Gastroesophageal sphincter (tissue), 4 donors: Measurements from ENCODE around the gene CREBZF. TPM values are rescaled to one million over a fixed set of nuclear protein-coding genes. Genes with fewer than 3 reads are reported as not detected.
"Not testable (repeated sequence)": the region's sequence is repeated elsewhere in the genome, so short reads cannot be mapped to it uniquely, and the experiment has no call there.

ENCODE experiments used
- ATAC-seq: fragments of 150-250 bp; one replicate; pipeline ENCODE4 v1.9.1; 2016; ENCODE audit warnings: mild to moderate bottlenecking, moderate library complexity
- H3K27ac ChIP-seq, 4 donors: fragments of 200-600 bp; sonication (generic) in 3 of 4; 1 replicate in 3 of 4; 2 replicates in 1 of 4; pipeline ENCODE4 v1.5.1; 2016 to 2019
- H3K27me3 ChIP-seq: fragments of 200-600 bp; sonication (generic); one replicate; pipeline ENCODE4 v1.5.1; 2019
- H3K36me3 ChIP-seq, 2 donors: fragments of 200-600 bp; sonication (generic); one replicate each; pipeline ENCODE4 v1.5.1; 2019; ENCODE audit warnings: control low read depth in 1 of 2
- H3K4me1 ChIP-seq, 3 donors: fragments of 200-600 bp; sonication (generic); 1 replicate in 2 of 3; 2 replicates in 1 of 3; pipeline ENCODE4 v1.5.1; 2016 to 2019; ENCODE audit warnings: control low read depth in 2 of 3
- H3K4me3 ChIP-seq, 2 donors: fragments of 200-600 bp; sonication (generic); one replicate each; pipeline ENCODE4 v1.5.1; 2019; ENCODE audit warnings: mild to moderate bottlenecking in 1 of 2, moderate library complexity in 1 of 2
- H3K9me3 ChIP-seq, 3 donors: fragments of 200-600 bp; sonication (generic); one replicate each; pipeline ENCODE4 v1.5.1; 2017 to 2019; ENCODE audit warnings: control low read depth in 2 of 3
- CTCF ChIP-seq, 4 experiments: fragments of 200-600 bp in 2 of 4; fragments of 450-650 bp in 2 of 4; sonication (generic) in 1 of 4; IDR thresholded peaks; one replicate each; pipeline ENCODE4 v1.5.1; 2017 to 2019; ENCODE audit warnings: antibody characterized with exemption in 4 of 4, mild to moderate bottlenecking in 2 of 4, moderate library complexity in 2 of 4
- EP300 ChIP-seq: sonication (generic); formaldehyde crosslinking; IDR thresholded peaks from one replicate; pipeline ENCODE4 v1.6.1; 2017; ENCODE audit warnings: antibody characterized with exemption, mild to moderate bottlenecking
- POLR2A ChIP-seq, 2 donors: fragments of 450-650 bp; IDR thresholded peaks; one replicate each; pipeline ENCODE4 v1.6.1; 2017; ENCODE audit warnings: antibody characterized with exemption in 2 of 2, mild to moderate bottlenecking in 2 of 2, moderate library complexity in 1 of 2
- POLR2AphosphoS5 ChIP-seq: sonication (generic); formaldehyde crosslinking; IDR thresholded peaks from one replicate; pipeline ENCODE4 v1.6.1; 2017; ENCODE audit warnings: antibody characterized with exemption
- WGBS, 2 donors: methylation state at CpG; one replicate each; pipeline ENCODE4 v1.1.5; 2018; ENCODE audit warnings: low coverage in 1 of 2; 5-methylcytosine and 5-hydroxymethylcytosine counted together
- total RNA-seq, 4 donors: library from RNA; depleted of rRNA; stranded (reverse); fragments of >200 nt; gene quantifications; one replicate each; pipeline ENCODE4 v1.1.0, GENCODE V29; 2016

The CREBZF gene
- total RNA-seq, 4 donors from 2014 or later: 27.4 to 96.0 (median 46.0) TPM

DNA sequence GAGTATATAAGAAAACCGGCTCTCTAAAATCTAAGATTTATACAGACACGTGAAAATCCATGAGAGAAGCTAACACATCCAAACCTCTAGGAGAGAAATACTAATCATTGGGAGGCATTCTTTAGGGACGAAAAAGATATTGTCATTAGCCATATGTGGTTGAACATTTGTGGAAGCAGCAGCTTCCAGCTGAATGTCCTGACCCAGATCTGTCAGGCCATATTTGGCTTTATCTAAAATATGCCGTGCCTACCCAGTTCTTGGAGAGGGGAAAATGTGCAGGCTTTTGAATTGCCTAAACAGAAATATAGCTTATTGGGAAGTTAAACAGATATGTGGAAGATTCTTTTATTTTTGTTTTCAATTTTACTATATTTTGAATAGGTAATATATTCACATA lies 14.6 kb upstream of the CREBZF start:
- Histone ChIP-seq H3K4me3 (no peak overlapping the region), H3K27me3 (no peaks in the 10 kb centered on the region), H3K9me3 (no peaks in the 10 kb centered on the region), H3K36me3 (no peaks in the 10 kb centered on the region), H3K27ac (no peak overlapping the region), H3K4me1 (peaks cover 0 to 18% (median under 1%) of the 10 kb centered on the region in 3 donors)
- no peak for TF ChIP-seq POLR2A (IDR thresholded peaks at IDR 0.05)
- no peak for TF ChIP-seq CTCF (IDR thresholded peaks at IDR 0.05)
- no peak for TF ChIP-seq POLR2AphosphoS5
- no peak for TF ChIP-seq EP300
- ATAC-seq: no peak
- WGBS, 2 donors: 42 to 49% methylated on average over 4 of the region's 4 CpGs

DNA sequence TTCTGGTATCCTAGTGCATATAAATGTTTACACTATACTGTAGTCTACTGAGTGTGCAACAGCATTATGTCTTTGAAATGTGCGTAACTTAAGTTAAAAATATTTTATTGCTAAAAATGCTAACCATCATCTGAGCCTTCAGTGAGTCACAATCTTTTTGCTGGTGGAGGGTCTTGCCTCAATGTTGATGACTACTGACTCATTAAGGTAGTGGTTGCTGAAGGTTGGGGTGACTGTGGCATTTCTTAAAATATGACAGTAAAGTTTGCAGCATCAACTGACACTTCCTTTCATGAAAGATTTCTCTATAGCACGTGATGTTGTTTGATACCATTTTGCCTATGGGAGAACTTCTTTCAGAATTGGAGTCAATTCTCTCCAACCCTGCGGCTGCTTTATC lies 8.5 kb upstream of the CREBZF start:
- Histone ChIP-seq H3K4me3 (no peak overlapping the region), H3K4me1 (no peaks in the 10 kb centered on the region), H3K27me3 (no peaks in the 10 kb centered on the region), H3K36me3 (no peaks in the 10 kb centered on the region), H3K9me3 (no peaks in the 10 kb centered on the region), H3K27ac (no peak overlapping the region)
- TF ChIP-seq POLR2A (IDR thresholded peaks at IDR 0.05) (no peak), POLR2AphosphoS5 (no peak), EP300 (no peak), CTCF (IDR thresholded peaks at IDR 0.05) (no peak)
- no peak for ATAC-seq
- WGBS, 2 donors: 80 to 97% methylated on average over 3 of the region's 3 CpGs

DNA sequence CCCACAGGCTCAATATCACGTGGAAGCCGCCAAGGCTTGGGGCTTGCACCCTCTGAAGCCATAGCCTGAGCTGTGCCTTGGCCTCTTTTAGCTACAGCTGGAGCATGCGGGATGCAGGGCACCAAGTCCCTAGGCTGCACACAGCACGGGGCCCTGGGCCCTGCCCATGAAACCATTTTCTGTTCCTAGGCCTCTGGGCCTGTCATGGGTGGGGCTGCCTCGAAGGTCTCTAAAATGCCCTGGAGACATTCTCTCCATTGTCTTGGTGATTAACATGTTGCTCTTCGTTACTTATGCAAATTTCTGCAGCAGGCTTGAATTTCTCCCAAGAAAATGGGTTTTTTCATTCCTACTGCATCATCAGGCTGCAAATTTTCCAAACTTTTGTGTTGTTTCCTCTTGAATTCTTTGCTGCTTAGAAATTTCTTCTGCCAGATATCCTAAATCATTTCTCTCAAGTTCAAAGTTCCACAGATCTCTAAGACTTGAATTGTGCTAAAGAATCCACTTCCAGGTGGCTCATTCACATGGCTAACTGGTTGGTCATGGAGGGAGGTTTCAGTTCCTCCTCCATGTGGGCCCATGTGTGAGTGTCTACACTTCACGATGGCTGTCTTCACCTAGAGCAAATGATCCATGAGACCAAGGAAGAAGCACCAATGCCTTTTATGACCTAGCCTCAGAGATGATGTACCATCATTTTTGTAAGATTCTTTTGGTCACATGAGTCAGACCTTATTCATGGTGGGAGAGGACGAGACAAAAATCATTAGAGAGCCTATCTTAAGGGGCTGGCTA lies 7.4 kb upstream of the CREBZF start:
- H3K4me3 ChIP-seq: no peak overlapping the region
- no peak for ATAC-seq

GRCh38 chr11:85670949-85671663 lies 6.2 kb upstream of the CREBZF start:
- not testable (repeated sequence) for H3K27me3 ChIP-seq, H3K4me1 ChIP-seq, H3K4me3 ChIP-seq, ATAC-seq, H3K9me3 ChIP-seq, H3K36me3 ChIP-seq, H3K27ac ChIP-seq

More for the DNA sequence above, 7.4 kb upstream of the CREBZF start:
- no peaks in the 10 kb centered on the region for H3K27me3 ChIP-seq
- TF ChIP-seq CTCF (IDR thresholded peaks at IDR 0.05) (no peak), POLR2AphosphoS5 (no peak), EP300 (no peak), POLR2A (IDR thresholded peaks at IDR 0.05) (no peak)
- no peak overlapping the region for H3K27ac ChIP-seq
- WGBS, 2 donors: 94 to 100% methylated on average over 3 to 7 of the region's 8 CpGs
- no peaks in the 10 kb centered on the region for H3K9me3 ChIP-seq
- no peaks in the 10 kb centered on the region for H3K4me1 ChIP-seq
- H3K36me3 ChIP-seq: no peaks in the 10 kb centered on the region

DNA sequence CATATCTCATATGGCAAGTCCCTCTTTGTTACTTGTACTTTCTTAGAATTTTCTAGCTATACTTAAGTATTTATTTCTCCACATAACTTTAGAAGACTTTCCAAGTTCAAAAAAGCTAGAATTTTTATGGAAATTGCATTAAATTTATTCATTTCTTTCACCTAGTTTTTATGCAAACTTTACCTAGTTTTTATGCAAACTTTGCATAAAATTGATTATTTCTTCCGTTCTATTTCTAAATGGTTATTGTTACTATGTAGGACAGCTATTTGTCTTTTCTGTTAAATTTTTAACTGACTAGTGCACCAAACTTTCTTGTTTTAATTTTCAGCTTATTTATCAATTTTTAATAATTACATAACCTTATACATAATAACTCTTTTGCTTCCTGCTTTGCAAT lies 3.2 kb upstream of the CREBZF start:
- no peak for ATAC-seq
- TF ChIP-seq CTCF (IDR thresholded peaks at IDR 0.05) (no peak), POLR2A (IDR thresholded peaks at IDR 0.05) (no peak), POLR2AphosphoS5 (no peak), EP300 (no peak)
- Histone ChIP-seq H3K27me3 (no peaks in the 10 kb centered on the region), H3K27ac (no peak overlapping the region), H3K4me3 (no peak overlapping the region), H3K36me3 (no peaks in the 10 kb centered on the region), H3K4me1 (peaks cover 0 to 12% (median 0%) of the 10 kb centered on the region in 3 donors), H3K9me3 (no peaks in the 10 kb centered on the region)
- 90 to 92% methylated on average over 1 of the region's 1 CpG for WGBS, 2 donors
